ACHN (cell line): ENCODE data around the gene WDR88.
"Not testable (repeated sequence)": the region's sequence is repeated elsewhere in the genome, so short reads cannot be mapped to it uniquely, and the experiment has no call there.

Experiments
- DNase-seq: peaks from one replicate; pipeline ENCODE4 v3.0.0-alpha.2; 2015
- in situ Hi-C: cut with HindIII; loops from 2 replicates; pipeline ENCODE4 v1.10.0; 2017; ENCODE audit warnings: low sequenced_read_pairs, low pct_ligation_motif_present, low pct_unique_long_range_greater_than_20kb

WDR88 gene

GRCh38 chr19:33205110-33205509 is 73.2 kb downstream of the WDR88 start:
- in situ Hi-C loops = no loop called here
- DNase-seq = no peak

GRCh38 chr19:33205531-33206260 is 73.8 kb downstream of the WDR88 start:
- DNase-seq = no peak
- in situ Hi-C loops = no loop called here

- in situ Hi-C loops = no loop called here
- DNase-seq = no peak
Measured at GRCh38 chr19:33206261-33207039, 74.5 kb downstream of the WDR88 start.

- no peak for DNase-seq
- in situ Hi-C loops = no loop called here
Measured at GRCh38 chr19:33207040-33207620, 75.2 kb downstream of the WDR88 start.

- DNase-seq = no peak
- in situ Hi-C loops = no loop called here
Measured at GRCh38 chr19:33207903-33208302, 76.0 kb downstream of the WDR88 start.

- in situ Hi-C loops = no loop called here
- no peak for DNase-seq
Measured at GRCh38 chr19:33208371-33208895, 76.5 kb downstream of the WDR88 start.

GRCh38 chr19:33208904-33209849 is 77.3 kb downstream of the WDR88 start:
- DNase-seq = no peak
- in situ Hi-C loops = no loop called here

- in situ Hi-C loops, DNase-seq: not testable (repeated sequence)
Measured at GRCh38 chr19:33209850-33210230, 77.9 kb downstream of the WDR88 start.

- no peak for DNase-seq
Measured at GRCh38 chr19:33210266-33210940, 78.5 kb downstream of the WDR88 start.

GRCh38 chr19:33211794-33212435 is 80.0 kb downstream of the WDR88 start:
- in situ Hi-C loops = no loop called here
- DNase-seq = no peak

More at GRCh38 chr19:33210266-33210940, 78.5 kb downstream of the WDR88 start:
- in situ Hi-C loops = no loop called here

GRCh38 chr19:33212436-33213172 is 80.7 kb downstream of the WDR88 start:
- in situ Hi-C loops = no loop called here
- no peak for DNase-seq

GRCh38 chr19:33214596-33214995 is 82.7 kb downstream of the WDR88 start:
- peak; percentile 11 for DNase-seq
- in situ Hi-C loops = no loop called here

- DNase-seq = no peak
- in situ Hi-C loops = no loop called here
Measured at GRCh38 chr19:33215438-33216197, 83.7 kb downstream of the WDR88 start.

- in situ Hi-C loops = no loop called here
- DNase-seq = no peak
Measured at GRCh38 chr19:33216198-33216830, 84.4 kb downstream of the WDR88 start.

GRCh38 chr19:33217881-33218280 is 86.0 kb downstream of the WDR88 start:
- in situ Hi-C loops = no loop called here
- DNase-seq = no peak
